GM13977 (cell line): ENCODE measurements around the gene DNMBP.
"Not testable (repeated sequence)": the region's sequence is repeated elsewhere in the genome, so short reads cannot be mapped to it uniquely, and the experiment has no call there.

Experiments used
- DNase-seq: peaks from one replicate; pipeline ENCODE4 v3.0.0; 2012; ENCODE audit warnings: low spot score
- in situ Hi-C: fragments of 300-500 bp; cut with MboI; formaldehyde crosslinking; loops from one replicate; pipeline ENCODE4 v1.12.0; 2022; ENCODE audit warnings: low sequenced_read_pairs, low pct_unique_long_range_greater_than_20kb, mixed read lengths, inconsistent platforms; ENCODE audit not compliant: unreplicated experiment
- TF ChIP-seq, protein P1 (sequence below): IDR thresholded peaks from 2 replicates; pipeline ENCODE4 v1.5.1; 2012; ENCODE audit warnings: mild to moderate bottlenecking, control low read depth; ENCODE audit not compliant: insufficient read depth; ENCODE audit errors: extremely low read depth, missing control alignments

The DNMBP gene

DNA sequence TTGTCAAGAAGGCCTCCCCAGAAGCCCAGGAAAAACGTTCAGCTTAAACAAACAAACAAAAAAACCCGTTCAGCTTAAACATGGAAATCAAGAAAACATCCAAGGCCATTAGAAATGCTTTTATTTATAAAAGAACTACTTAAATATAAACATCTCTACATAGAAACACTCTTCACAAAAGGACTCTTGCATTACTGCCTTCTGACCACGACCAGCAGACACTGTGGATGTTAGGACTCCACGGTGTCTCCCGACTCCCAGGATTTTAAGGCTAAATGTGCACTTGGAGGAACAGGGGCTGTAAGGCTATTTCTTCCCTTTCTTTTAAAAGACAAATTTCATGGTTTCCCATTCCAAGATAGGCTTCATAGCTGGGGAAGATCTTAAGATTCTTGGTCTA, 134.3 kb downstream of the DNMBP start:
- DNase-seq = no peak
- TF ChIP-seq, protein P1, sequence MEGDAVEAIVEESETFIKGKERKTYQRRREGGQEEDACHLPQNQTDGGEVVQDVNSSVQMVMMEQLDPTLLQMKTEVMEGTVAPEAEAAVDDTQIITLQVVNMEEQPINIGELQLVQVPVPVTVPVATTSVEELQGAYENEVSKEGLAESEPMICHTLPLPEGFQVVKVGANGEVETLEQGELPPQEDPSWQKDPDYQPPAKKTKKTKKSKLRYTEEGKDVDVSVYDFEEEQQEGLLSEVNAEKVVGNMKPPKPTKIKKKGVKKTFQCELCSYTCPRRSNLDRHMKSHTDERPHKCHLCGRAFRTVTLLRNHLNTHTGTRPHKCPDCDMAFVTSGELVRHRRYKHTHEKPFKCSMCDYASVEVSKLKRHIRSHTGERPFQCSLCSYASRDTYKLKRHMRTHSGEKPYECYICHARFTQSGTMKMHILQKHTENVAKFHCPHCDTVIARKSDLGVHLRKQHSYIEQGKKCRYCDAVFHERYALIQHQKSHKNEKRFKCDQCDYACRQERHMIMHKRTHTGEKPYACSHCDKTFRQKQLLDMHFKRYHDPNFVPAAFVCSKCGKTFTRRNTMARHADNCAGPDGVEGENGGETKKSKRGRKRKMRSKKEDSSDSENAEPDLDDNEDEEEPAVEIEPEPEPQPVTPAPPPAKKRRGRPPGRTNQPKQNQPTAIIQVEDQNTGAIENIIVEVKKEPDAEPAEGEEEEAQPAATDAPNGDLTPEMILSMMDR = no peak
- in situ Hi-C loops = no loop called here

GRCh38 chr10:99874341-99875085, 135.2 kb downstream of the DNMBP start:
- TF ChIP-seq, protein P1 = no peak
- no peak for DNase-seq
- in situ Hi-C loops = no loop called here

- TF ChIP-seq, protein P1 = no peak
- in situ Hi-C loops = no loop called here
- no peak for DNase-seq
Observed at GRCh38 chr10:99873846-99874245, 135.9 kb downstream of the DNMBP start.

- TF ChIP-seq, protein P1 = no peak
- no peak for DNase-seq
- in situ Hi-C loops = no loop called here
Observed at GRCh38 chr10:99872367-99873162, 137.2 kb downstream of the DNMBP start.

DNA sequence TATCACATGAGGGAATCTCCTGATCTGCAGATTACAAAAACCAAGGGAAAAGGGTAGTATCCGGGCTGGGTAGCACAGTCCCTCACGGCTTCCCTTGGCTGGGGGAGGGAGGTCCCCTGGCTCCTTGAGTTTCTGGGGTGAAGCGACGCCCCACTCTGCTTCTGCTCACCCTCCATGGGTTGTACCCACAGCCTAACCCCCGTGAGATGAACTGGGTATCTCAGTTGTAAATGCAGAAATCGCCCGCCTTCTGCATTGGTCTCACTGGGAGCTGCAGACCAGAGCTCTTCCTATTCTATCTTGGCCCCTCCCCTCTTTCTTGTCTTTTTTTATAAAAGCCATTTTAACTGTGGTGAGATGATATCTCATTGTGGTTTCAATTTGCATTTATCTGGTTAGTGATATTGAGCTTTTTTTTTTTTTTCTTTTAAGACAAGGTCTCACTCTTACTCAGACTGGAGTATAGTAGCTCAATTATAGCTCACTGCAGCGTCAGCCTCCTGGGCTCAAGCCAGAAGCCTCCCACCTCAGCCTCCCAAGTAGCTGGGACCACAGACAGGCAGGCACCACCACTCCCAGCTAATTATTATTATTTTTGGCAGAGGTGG, 139.5 kb downstream of the DNMBP start:
- in situ Hi-C loops = no loop called here
- TF ChIP-seq, protein P1 = no peak
- no peak for DNase-seq

DNA sequence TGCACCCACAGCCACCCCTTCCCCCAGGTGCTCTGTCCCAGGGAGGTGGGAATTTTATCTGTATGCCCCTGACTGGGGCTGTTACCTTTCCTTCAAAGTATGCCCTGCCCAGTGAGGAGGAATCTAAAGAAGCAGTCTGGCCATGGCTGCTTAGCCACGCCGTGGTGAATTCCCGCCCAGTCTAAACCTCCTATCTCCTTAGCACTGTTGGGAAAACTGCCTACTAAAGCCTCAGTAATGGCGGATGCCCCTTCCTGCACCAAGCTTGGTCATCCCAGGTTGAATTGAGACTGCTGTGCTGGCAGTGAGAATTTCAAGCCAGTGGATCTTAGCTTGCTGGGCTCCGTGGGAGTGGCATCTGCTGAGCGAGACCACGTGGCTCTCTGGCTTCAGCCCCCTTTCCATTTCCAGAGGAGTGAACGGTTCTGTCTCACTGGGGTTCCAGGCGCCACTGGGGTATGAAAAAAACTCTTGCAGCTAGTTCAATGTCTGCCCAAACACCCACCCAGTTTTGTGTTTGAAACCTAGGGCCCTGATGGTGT, 140.1 kb downstream of the DNMBP start:
- DNase-seq = no peak
- TF ChIP-seq, protein P1 = no peak
- in situ Hi-C loops = no loop called here

DNA sequence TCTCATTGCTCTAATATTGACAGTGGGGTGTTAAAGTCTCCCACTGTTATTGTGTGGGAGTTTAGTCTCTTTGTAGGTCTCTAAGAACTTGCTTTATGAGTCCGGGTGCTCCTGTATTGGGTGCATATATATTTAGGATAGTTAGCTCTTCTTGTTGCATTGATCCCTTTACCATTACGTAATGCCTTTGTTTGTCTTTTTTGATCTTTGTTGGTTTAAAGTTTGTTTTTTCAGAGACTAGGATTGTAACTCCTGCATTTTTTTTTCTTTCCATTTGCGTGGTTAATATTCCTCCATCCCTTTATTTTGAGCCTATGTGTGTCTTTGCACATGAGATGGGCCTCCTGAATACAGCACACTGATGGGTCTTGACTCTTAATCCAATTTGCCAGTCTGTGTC, 142.5 kb downstream of the DNMBP start:
- in situ Hi-C loops, DNase-seq: not testable (repeated sequence)

GRCh38 chr10:99863535-99864240, 146.1 kb downstream of the DNMBP start:
- DNase-seq, in situ Hi-C loops: not testable (repeated sequence)
